Measurements from ENCODE around the gene SNX24.
"Not testable (repeated sequence)": the region's sequence is repeated elsewhere in the genome, so short reads cannot be mapped to it uniquely, and the experiment has no call there.

SNX24 gene

GRCh38 chr5:122957457-122957856, 112.0 kb downstream of the SNX24 start:
- Histone ChIP-seq H3K9ac (ENCODE audit: insufficient read length, low read depth) (no peak overlapping the region), H3K4me1 (ENCODE audit: insufficient read depth, insufficient read length) (no peaks in the 10 kb centered on the region), H3K27me3 (ENCODE audit: insufficient read depth, insufficient read length) (no peaks in the 10 kb centered on the region), H3K9me3 (ENCODE audit: insufficient read depth, low read length) (peaks cover 8% of the 10 kb centered on the region; the same call in 1 of the 2 replicates), H3K36me3 (ENCODE audit: insufficient read depth, insufficient read length, low read length) (no peaks in the 10 kb centered on the region), H3K4me3 (ENCODE audit: insufficient read length, low read depth) (no peak overlapping the region)
- TF ChIP-seq SUZ12 (IDR thresholded peaks at IDR 0.05; ENCODE audit: extremely low read depth, insufficient read depth, insufficient read length): no peak
- no peak for TF ChIP-seq ZNF274 (IDR thresholded peaks at IDR 0.05; ENCODE audit: low read depth, low read length)
- TF ChIP-seq YY1 (IDR thresholded peaks at IDR 0.05; ENCODE audit: insufficient read depth, insufficient read length): no peak
- no peak for DNase-seq (ENCODE audit: low read depth, low spot score)

GRCh38 chr5:122959740-122960445, 114.5 kb downstream of the SNX24 start:
- TF ChIP-seq YY1 (IDR thresholded peaks at IDR 0.05; ENCODE audit: insufficient read depth, insufficient read length): no peak
- TF ChIP-seq SUZ12 (IDR thresholded peaks at IDR 0.05; ENCODE audit: extremely low read depth, insufficient read depth, insufficient read length): no peak
- no peak for TF ChIP-seq ZNF274 (IDR thresholded peaks at IDR 0.05; ENCODE audit: low read depth, low read length)
- no peaks in the 10 kb centered on the region for H3K4me1 ChIP-seq (ENCODE audit: insufficient read depth, insufficient read length)
- no peak for DNase-seq (ENCODE audit: low read depth, low spot score)

GRCh38 chr5:122963305-122963704, 117.9 kb downstream of the SNX24 start:
- TF ChIP-seq SUZ12 (IDR thresholded peaks at IDR 0.05; ENCODE audit: extremely low read depth, insufficient read depth, insufficient read length) (no peak), YY1 (IDR thresholded peaks at IDR 0.05; ENCODE audit: insufficient read depth, insufficient read length) (no peak), ZNF274 (IDR thresholded peaks at IDR 0.05; ENCODE audit: low read depth, low read length) (no peak)
- no peaks in the 10 kb centered on the region for H3K36me3 ChIP-seq (ENCODE audit: insufficient read depth, insufficient read length, low read length)
- no peak overlapping the region for H3K4me3 ChIP-seq (ENCODE audit: insufficient read length, low read depth)
- no peaks in the 10 kb centered on the region for H3K9me3 ChIP-seq (ENCODE audit: insufficient read depth, low read length)
- no peaks in the 10 kb centered on the region for H3K4me1 ChIP-seq (ENCODE audit: insufficient read depth, insufficient read length)
- H3K27me3 ChIP-seq (ENCODE audit: insufficient read depth, insufficient read length): no peaks in the 10 kb centered on the region
- H3K9ac ChIP-seq (ENCODE audit: insufficient read length, low read depth): no peak overlapping the region
- DNase-seq (ENCODE audit: low read depth, low spot score): no peak

More at GRCh38 chr5:122959740-122960445, 114.5 kb downstream of the SNX24 start:
- no peaks in the 10 kb centered on the region for H3K36me3 ChIP-seq (ENCODE audit: insufficient read depth, insufficient read length, low read length)
- no peak overlapping the region for H3K4me3 ChIP-seq (ENCODE audit: insufficient read length, low read depth)
- H3K9me3 ChIP-seq (ENCODE audit: insufficient read depth, low read length): peaks cover 8% of the 10 kb centered on the region; the same call in 1 of the 2 replicates
- no peak overlapping the region for H3K9ac ChIP-seq (ENCODE audit: insufficient read length, low read depth)
- H3K27me3 ChIP-seq (ENCODE audit: insufficient read depth, insufficient read length): no peaks in the 10 kb centered on the region

GRCh38 chr5:122965111-122965510, 119.7 kb downstream of the SNX24 start:
- Histone ChIP-seq H3K4me1 (ENCODE audit: insufficient read depth, insufficient read length) (no peaks in the 10 kb centered on the region), H3K9me3 (ENCODE audit: insufficient read depth, low read length) (no peaks in the 10 kb centered on the region), H3K36me3 (ENCODE audit: insufficient read depth, insufficient read length, low read length) (no peaks in the 10 kb centered on the region), H3K9ac (ENCODE audit: insufficient read length, low read depth) (no peak overlapping the region), H3K27me3 (ENCODE audit: insufficient read depth, insufficient read length) (no peaks in the 10 kb centered on the region), H3K4me3 (ENCODE audit: insufficient read length, low read depth) (no peak overlapping the region)
- TF ChIP-seq YY1 (IDR thresholded peaks at IDR 0.05; ENCODE audit: insufficient read depth, insufficient read length): no peak
- no peak for TF ChIP-seq SUZ12 (IDR thresholded peaks at IDR 0.05; ENCODE audit: extremely low read depth, insufficient read depth, insufficient read length)
- no peak for TF ChIP-seq ZNF274 (IDR thresholded peaks at IDR 0.05; ENCODE audit: low read depth, low read length)
- no peak for DNase-seq (ENCODE audit: low read depth, low spot score)

- Histone ChIP-seq H3K4me3 (ENCODE audit: insufficient read length, low read depth) (no peak overlapping the region), H3K9me3 (ENCODE audit: insufficient read depth, low read length) (no peaks in the 10 kb centered on the region), H3K9ac (ENCODE audit: insufficient read length, low read depth) (no peak overlapping the region), H3K27me3 (ENCODE audit: insufficient read depth, insufficient read length) (no peaks in the 10 kb centered on the region), H3K4me1 (ENCODE audit: insufficient read depth, insufficient read length) (no peaks in the 10 kb centered on the region), H3K36me3 (ENCODE audit: insufficient read depth, insufficient read length, low read length) (no peaks in the 10 kb centered on the region)
- TF ChIP-seq SUZ12 (IDR thresholded peaks at IDR 0.05; ENCODE audit: extremely low read depth, insufficient read depth, insufficient read length): no peak
- no peak for TF ChIP-seq YY1 (IDR thresholded peaks at IDR 0.05; ENCODE audit: insufficient read depth, insufficient read length)
- no peak for TF ChIP-seq ZNF274 (IDR thresholded peaks at IDR 0.05; ENCODE audit: low read depth, low read length)
- DNase-seq (ENCODE audit: low read depth, low spot score): no peak
Measured at GRCh38 chr5:122967085-122967484, 121.7 kb downstream of the SNX24 start.

- Histone ChIP-seq H3K4me1 (ENCODE audit: insufficient read depth, insufficient read length) (no peaks in the 10 kb centered on the region), H3K9ac (ENCODE audit: insufficient read length, low read depth) (no peak overlapping the region), H3K9me3 (ENCODE audit: insufficient read depth, low read length) (no peaks in the 10 kb centered on the region), H3K27me3 (ENCODE audit: insufficient read depth, insufficient read length) (no peaks in the 10 kb centered on the region), H3K36me3 (ENCODE audit: insufficient read depth, insufficient read length, low read length) (no peaks in the 10 kb centered on the region), H3K4me3 (ENCODE audit: insufficient read length, low read depth) (no peak overlapping the region)
- TF ChIP-seq ZNF274 (IDR thresholded peaks at IDR 0.05; ENCODE audit: low read depth, low read length) (no peak), YY1 (IDR thresholded peaks at IDR 0.05; ENCODE audit: insufficient read depth, insufficient read length) (no peak), SUZ12 (IDR thresholded peaks at IDR 0.05; ENCODE audit: extremely low read depth, insufficient read depth, insufficient read length) (no peak)
- DNase-seq (ENCODE audit: low read depth, low spot score): no peak
Measured at GRCh38 chr5:122967625-122968024, 122.2 kb downstream of the SNX24 start.

GRCh38 chr5:122968056-122968455, 122.6 kb downstream of the SNX24 start:
- H3K9me3 ChIP-seq (ENCODE audit: insufficient read depth, low read length); H3K4me1 ChIP-seq (ENCODE audit: insufficient read depth, insufficient read length); H3K27me3 ChIP-seq (ENCODE audit: insufficient read depth, insufficient read length); DNase-seq (ENCODE audit: low read depth, low spot score); H3K9ac ChIP-seq (ENCODE audit: insufficient read length, low read depth); H3K36me3 ChIP-seq (ENCODE audit: insufficient read depth, insufficient read length, low read length); H3K4me3 ChIP-seq (ENCODE audit: insufficient read length, low read depth): not testable (repeated sequence)

Measured in NT2/D1 (cell line).